Sigmoid colon (tissue), 4 donors: ENCODE results near the gene KDR.

Experiments
- CTCF ChIP-seq, 4 experiments: fragments of 450-650 bp in 3 of 4; fragments of 200-600 bp in 1 of 4; IDR thresholded peaks; one replicate each; pipeline ENCODE4 v1.5.1; 2016 to 2019; ENCODE audit warnings: antibody characterized with exemption in 4 of 4, mild to moderate bottlenecking in 3 of 4, moderate library complexity in 2 of 4
- POLR2A ChIP-seq, 2 donors: fragments of 450-650 bp; IDR thresholded peaks; one replicate each; pipeline ENCODE4 v1.6.1; 2016; ENCODE audit warnings: antibody characterized with exemption in 2 of 2, mild to moderate bottlenecking in 2 of 2, moderate library complexity in 2 of 2
- POLR2AphosphoS5 ChIP-seq, 4 donors: sonication (generic); formaldehyde crosslinking; IDR thresholded peaks; one replicate each; pipeline ENCODE4 v1.6.1; 2017; ENCODE audit warnings: antibody characterized with exemption in 4 of 4

- no peak for TF ChIP-seq CTCF (IDR thresholded peaks at IDR 0.05)
- no peak for TF ChIP-seq POLR2A (IDR thresholded peaks at IDR 0.05)
- no peak for TF ChIP-seq POLR2AphosphoS5 (IDR thresholded peaks at IDR 0.05)
Observed at GRCh38 chr4:55158957-55159356, 33.6 kb upstream of the KDR start.
